Keratinocyte (primary cell): ENCODE measurements around the gene UTF1.

Experiments used
- EZH2 ChIP-seq: IDR thresholded peaks from one replicate; pipeline ENCODE4 v1.6.1; 2012; ENCODE audit warnings: inconsistent platforms, mild to moderate bottlenecking, low read length, moderate library complexity
- TF ChIP-seq, protein P1 (sequence below), 3 experiments: IDR thresholded peaks in 1 of 3; conservative IDR thresholded peaks in 1 of 3; optimal IDR thresholded peaks in 1 of 3; 2 replicates in 2 of 3; 3 replicates in 1 of 3; pipeline versions ENCODE3 to v1.5.1; 2011; ENCODE audit warnings: low read length in 3 of 3, mild to moderate bottlenecking in 3 of 3, moderate library complexity in 2 of 3, control low read depth in 1 of 3, inconsistent platforms in 1 of 3; ENCODE audit not compliant: insufficient read depth in 2 of 3; ENCODE audit errors: extremely low read depth in 1 of 3

DNA sequence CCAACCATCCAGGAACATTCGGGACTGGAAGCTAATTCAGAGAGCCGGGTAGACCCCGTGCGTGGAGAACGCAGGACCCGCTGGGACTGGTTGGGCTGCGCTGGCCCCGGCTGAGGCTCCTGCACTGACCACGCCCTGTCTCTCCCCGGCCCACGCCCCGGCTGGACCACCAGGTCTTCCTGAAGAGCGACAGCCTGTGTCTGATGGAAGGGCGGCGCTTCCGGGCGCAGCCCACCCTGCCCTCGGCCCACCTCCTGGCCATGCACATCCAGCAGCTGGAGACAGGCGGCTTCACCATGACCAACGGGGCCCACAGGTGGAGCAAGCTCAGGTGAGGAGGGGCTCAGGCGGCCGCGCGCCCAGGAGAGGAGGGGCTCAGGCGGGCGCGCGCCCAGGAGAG is 10.2 kb upstream of the UTF1 start:
- TF ChIP-seq EZH2, result no peak
- TF ChIP-seq, protein P1, sequence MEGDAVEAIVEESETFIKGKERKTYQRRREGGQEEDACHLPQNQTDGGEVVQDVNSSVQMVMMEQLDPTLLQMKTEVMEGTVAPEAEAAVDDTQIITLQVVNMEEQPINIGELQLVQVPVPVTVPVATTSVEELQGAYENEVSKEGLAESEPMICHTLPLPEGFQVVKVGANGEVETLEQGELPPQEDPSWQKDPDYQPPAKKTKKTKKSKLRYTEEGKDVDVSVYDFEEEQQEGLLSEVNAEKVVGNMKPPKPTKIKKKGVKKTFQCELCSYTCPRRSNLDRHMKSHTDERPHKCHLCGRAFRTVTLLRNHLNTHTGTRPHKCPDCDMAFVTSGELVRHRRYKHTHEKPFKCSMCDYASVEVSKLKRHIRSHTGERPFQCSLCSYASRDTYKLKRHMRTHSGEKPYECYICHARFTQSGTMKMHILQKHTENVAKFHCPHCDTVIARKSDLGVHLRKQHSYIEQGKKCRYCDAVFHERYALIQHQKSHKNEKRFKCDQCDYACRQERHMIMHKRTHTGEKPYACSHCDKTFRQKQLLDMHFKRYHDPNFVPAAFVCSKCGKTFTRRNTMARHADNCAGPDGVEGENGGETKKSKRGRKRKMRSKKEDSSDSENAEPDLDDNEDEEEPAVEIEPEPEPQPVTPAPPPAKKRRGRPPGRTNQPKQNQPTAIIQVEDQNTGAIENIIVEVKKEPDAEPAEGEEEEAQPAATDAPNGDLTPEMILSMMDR (optimal IDR thresholded peaks at IDR 0.05 in 1 of 3, IDR thresholded peaks at IDR 0.05 in 1 of 3, conservative IDR thresholded peaks at IDR 0.05 in 1 of 3; ENCODE audit: extremely low read depth in 1 of 3, insufficient read depth in 2 of 3, low read length in 3 of 3), result no peak
